Cardiac muscle cell (in vitro differentiated cells and primary cell): ENCODE data around the gene RNU5B-1. TPM values are rescaled to one million over a fixed set of nuclear protein-coding genes. Genes with fewer than 3 reads are reported as not detected.

ENCODE experiments used
- DNase-seq, 2 donors: peaks; one replicate each; pipeline versions ENCODE4 v3.0.0 to v3.0.0-alpha.2; 2010 to 2017; ENCODE audit warnings: low read depth in 1 of 2, low spot score in 1 of 2
- H3K27ac ChIP-seq: fragments of 200-600 bp; sonication (generic); 2 replicates; pipeline ENCODE4 v1.5.1; 2016
- H3K27me3 ChIP-seq: fragments of 200-600 bp; sonication (generic); 2 replicates; pipeline ENCODE4 v1.6.0; 2016; ENCODE audit warnings: control low read depth
- H3K36me3 ChIP-seq: fragments of 200-600 bp; sonication (generic); 2 replicates; pipeline ENCODE4 v1.5.1; 2016; ENCODE audit warnings: control low read depth
- H3K4me1 ChIP-seq: fragments of 200-600 bp; sonication (generic); 2 replicates; pipeline ENCODE4 v1.8.1; 2017; ENCODE audit warnings: low read depth, mild to moderate bottlenecking, mixed run types
- H3K4me3 ChIP-seq: fragments of 200-600 bp; sonication (generic); 2 replicates; pipeline ENCODE4 v1.5.1; 2016; ENCODE audit warnings: mild to moderate bottlenecking
- H3K9me3 ChIP-seq: fragments of 200-600 bp; sonication (generic); 2 replicates; pipeline ENCODE4 v1.5.1; 2017; ENCODE audit warnings: low read depth, mild to moderate bottlenecking, control low read depth
- CTCF ChIP-seq: IDR thresholded peaks from 2 replicates; pipeline ENCODE4 v1.5.1; 2012; ENCODE audit warnings: low read depth, mild to moderate bottlenecking, low read length
- polyA plus RNA-seq: library from polyadenylated mRNA; unstranded; fragments of >200 nt; fragmentation: Nextera tagmentation; extraction: Ambion mirVana; gene quantifications from 2 replicates; pipeline ENCODE4 v1.2.1, GENCODE V29; 2016
- total RNA-seq: library from RNA; depleted of rRNA; stranded (reverse); fragments of >200 nt; gene quantifications from 2 replicates; pipeline ENCODE4 v1.2.3, GENCODE V29; 2016

RNU5B-1 gene
- total and polyA plus RNA-seq, 2 experiments from 2014 or later: not detected

GRCh38 chr15:65285291-65286068 lies 19.0 kb upstream of the RNU5B-1 start:
- DNase-seq: peak in 1 of 2 donors; percentile 82
- no peaks in the 10 kb centered on the region for H3K27me3 ChIP-seq
- no peak for TF ChIP-seq CTCF
- H3K27ac ChIP-seq: peak overlapping the region; percentile 79
- H3K36me3 ChIP-seq: no peaks in the 10 kb centered on the region
- no peaks in the 10 kb centered on the region for H3K9me3 ChIP-seq
- peak overlapping the region; percentile 36 for H3K4me3 ChIP-seq
- H3K4me1 ChIP-seq: peaks cover 8% of the 10 kb centered on the region

- peak; percentile 23 to 75 for DNase-seq
- H3K4me3 ChIP-seq: peak overlapping the region; percentile 36
- H3K27me3 ChIP-seq: no peaks in the 10 kb centered on the region
- no peaks in the 10 kb centered on the region for H3K9me3 ChIP-seq
- no peak for TF ChIP-seq CTCF
- peak overlapping the region; percentile 79 for H3K27ac ChIP-seq
- peaks cover 8% of the 10 kb centered on the region for H3K4me1 ChIP-seq
- H3K36me3 ChIP-seq: no peaks in the 10 kb centered on the region
Observed at GRCh38 chr15:65286069-65286703, 18.3 kb upstream of the RNU5B-1 start.

GRCh38 chr15:65286704-65287519 lies 17.6 kb upstream of the RNU5B-1 start, which contains the start of gene PARP16:
PARP16 (minus strand) TSS chr15:65286883; CDS start chr15:65286426, 457 bp downstream.
- peak; percentile 89 to 96 for DNase-seq
- Histone ChIP-seq H3K36me3 (no peaks in the 10 kb centered on the region), H3K27ac (peak within 1 kb of the TSS; percentile 79), H3K4me1 (peaks cover 8% of the 10 kb centered on the region), H3K4me3 (peak within 1 kb of the TSS; percentile 36), H3K27me3 (no peaks in the 10 kb centered on the region), H3K9me3 (no peaks in the 10 kb centered on the region)
- peak; percentile 32 for TF ChIP-seq CTCF

GRCh38 chr15:65287520-65287855 lies 17.0 kb upstream of the RNU5B-1 start:
- Histone ChIP-seq H3K4me3 (no peak overlapping the region), H3K9me3 (no peaks in the 10 kb centered on the region), H3K4me1 (peaks cover 8% of the 10 kb centered on the region), H3K36me3 (no peaks in the 10 kb centered on the region), H3K27ac (no peak overlapping the region), H3K27me3 (no peaks in the 10 kb centered on the region)
- no peak for DNase-seq
- no peak for TF ChIP-seq CTCF

- H3K4me1 ChIP-seq: peaks cover 8% of the 10 kb centered on the region
- H3K9me3 ChIP-seq: no peaks in the 10 kb centered on the region
- TF ChIP-seq CTCF: no peak
- no peak for DNase-seq
- no peaks in the 10 kb centered on the region for H3K27me3 ChIP-seq
- H3K27ac ChIP-seq: no peak overlapping the region
- no peak overlapping the region for H3K4me3 ChIP-seq
- H3K36me3 ChIP-seq: no peaks in the 10 kb centered on the region
Observed at GRCh38 chr15:65289261-65289854, 15.1 kb upstream of the RNU5B-1 start.
